Endothelial cell (in vitro differentiated cells): ENCODE measurements around the gene S100A7. TPM values are rescaled to one million over a fixed set of nuclear protein-coding genes. Genes with fewer than 3 reads are reported as not detected.

ENCODE experiments used
- DNase-seq: peaks from one replicate; pipeline ENCODE4 v3.0.0; 2021; ENCODE audit warnings: low spot score
- H3K27ac Mint-ChIP-seq: one replicate; pipeline ENCODE4 v1.8.0; 2021; ENCODE audit warnings: mixed read lengths, inconsistent platforms; ENCODE audit not compliant: unreplicated experiment
- H3K27me3 Mint-ChIP-seq: one replicate; pipeline ENCODE4 v1.8.0; 2021; ENCODE audit warnings: mild to moderate bottlenecking, moderate library complexity, mixed read lengths, inconsistent platforms; ENCODE audit not compliant: unreplicated experiment
- H3K36me3 Mint-ChIP-seq: one replicate; pipeline ENCODE4 v1.8.0; 2021; ENCODE audit warnings: mild to moderate bottlenecking, low read depth, mixed read lengths, inconsistent platforms; ENCODE audit not compliant: unreplicated experiment
- H3K4me1 Mint-ChIP-seq: one replicate; pipeline ENCODE4 v1.8.0; 2021; ENCODE audit warnings: mild to moderate bottlenecking, mixed read lengths, inconsistent platforms; ENCODE audit not compliant: unreplicated experiment
- H3K4me3 Mint-ChIP-seq: one replicate; pipeline ENCODE4 v1.8.0; 2021; ENCODE audit warnings: mild to moderate bottlenecking, mixed read lengths, inconsistent platforms; ENCODE audit not compliant: unreplicated experiment
- H3K9me3 Mint-ChIP-seq: one replicate; pipeline ENCODE4 v1.8.0; 2021; ENCODE audit warnings: mixed read lengths, inconsistent platforms; ENCODE audit not compliant: unreplicated experiment
- total RNA-seq: library from RNA; stranded (reverse); fragmentation: NEBNext Ultra II Directional; extraction: Animal tissue kit (Norgen Biotek cat#: 25700); gene quantifications from one replicate; pipeline ENCODE4 v1.2.1, GENCODE V29; 2021; ENCODE audit not compliant: unreplicated experiment
- TF ChIP-seq, protein P1 (sequence below): fragments of 200-600 bp; sonication (generic); IDR thresholded peaks from one replicate; pipeline ENCODE4 v1.5.0; 2021; ENCODE audit warnings: antibody characterized with exemption; ENCODE audit not compliant: unreplicated experiment

S100A7 gene
- total RNA-seq, 1 donor from 2014 or later: not detected

DNA sequence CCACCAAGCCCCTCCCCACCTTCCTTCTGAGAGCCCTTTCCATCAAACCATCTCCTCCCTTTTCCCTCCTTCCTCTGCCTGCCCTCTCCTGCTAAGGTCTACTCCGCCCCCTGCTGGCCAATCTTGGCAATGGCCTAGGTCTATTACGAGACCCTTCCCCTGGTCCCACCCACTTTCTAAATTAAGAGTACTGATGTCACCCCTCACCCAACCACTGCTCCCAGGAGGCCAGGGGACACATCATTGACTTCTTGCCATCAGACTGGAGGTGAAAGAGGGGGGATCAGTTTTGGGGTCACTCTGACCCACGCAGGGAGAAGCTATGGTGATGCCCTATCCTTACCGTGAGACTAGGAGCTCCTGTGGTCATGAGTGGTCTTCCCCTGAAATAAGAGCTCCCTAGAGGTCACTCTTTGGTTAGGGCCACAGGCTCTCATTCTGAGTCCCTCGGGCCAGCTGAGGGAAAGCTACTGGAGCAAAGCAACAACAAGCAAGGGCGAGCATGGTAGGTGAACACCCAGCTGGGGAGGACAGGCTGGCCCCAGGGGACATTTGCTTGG is 34.6 kb upstream of the S100A7 start:
- no peak overlapping the region for H3K27ac Mint-ChIP-seq
- H3K4me3 Mint-ChIP-seq: no peak overlapping the region
- peaks cover 3% of the 10 kb centered on the region for H3K4me1 Mint-ChIP-seq
- TF ChIP-seq, protein P1, sequence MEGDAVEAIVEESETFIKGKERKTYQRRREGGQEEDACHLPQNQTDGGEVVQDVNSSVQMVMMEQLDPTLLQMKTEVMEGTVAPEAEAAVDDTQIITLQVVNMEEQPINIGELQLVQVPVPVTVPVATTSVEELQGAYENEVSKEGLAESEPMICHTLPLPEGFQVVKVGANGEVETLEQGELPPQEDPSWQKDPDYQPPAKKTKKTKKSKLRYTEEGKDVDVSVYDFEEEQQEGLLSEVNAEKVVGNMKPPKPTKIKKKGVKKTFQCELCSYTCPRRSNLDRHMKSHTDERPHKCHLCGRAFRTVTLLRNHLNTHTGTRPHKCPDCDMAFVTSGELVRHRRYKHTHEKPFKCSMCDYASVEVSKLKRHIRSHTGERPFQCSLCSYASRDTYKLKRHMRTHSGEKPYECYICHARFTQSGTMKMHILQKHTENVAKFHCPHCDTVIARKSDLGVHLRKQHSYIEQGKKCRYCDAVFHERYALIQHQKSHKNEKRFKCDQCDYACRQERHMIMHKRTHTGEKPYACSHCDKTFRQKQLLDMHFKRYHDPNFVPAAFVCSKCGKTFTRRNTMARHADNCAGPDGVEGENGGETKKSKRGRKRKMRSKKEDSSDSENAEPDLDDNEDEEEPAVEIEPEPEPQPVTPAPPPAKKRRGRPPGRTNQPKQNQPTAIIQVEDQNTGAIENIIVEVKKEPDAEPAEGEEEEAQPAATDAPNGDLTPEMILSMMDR: peak; percentile 92
- H3K9me3 Mint-ChIP-seq: no peaks in the 10 kb centered on the region
- no peaks in the 10 kb centered on the region for H3K36me3 Mint-ChIP-seq
- peaks cover 2% of the 10 kb centered on the region for H3K27me3 Mint-ChIP-seq
- peak; percentile 94 for DNase-seq

DNA sequence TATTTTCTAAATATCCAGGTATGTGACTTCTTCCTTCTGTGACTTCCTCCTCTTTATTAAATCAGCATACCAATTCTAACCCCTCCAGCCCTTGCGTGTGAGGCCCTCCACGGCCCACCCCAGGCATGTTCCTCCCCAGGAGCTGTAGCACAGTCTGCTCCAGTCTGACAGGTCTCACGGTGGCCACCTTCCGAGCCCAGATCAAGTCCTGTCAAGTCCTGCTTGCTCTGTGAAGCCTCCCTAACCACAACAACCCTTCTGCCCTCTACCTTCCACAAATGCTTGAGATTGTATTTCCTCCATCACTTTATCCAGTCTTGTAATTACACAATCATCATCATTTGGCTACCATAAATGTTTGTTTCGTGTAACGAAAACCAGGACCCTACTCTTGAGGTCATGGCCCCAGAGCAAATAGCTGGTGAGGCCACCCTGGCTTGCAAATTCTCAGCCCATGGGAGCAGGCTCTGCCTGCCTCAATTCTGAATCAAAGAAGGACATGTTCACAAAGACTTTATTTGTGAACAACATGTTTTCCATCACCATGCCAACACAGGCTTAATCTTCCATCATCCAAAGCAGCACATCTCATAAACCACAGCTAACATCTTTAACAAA is 33.0 kb upstream of the S100A7 start:
- no peak for DNase-seq
- Mint-ChIP-seq H3K4me1 (peaks cover 3% of the 10 kb centered on the region), H3K36me3 (no peaks in the 10 kb centered on the region), H3K4me3 (no peak overlapping the region), H3K27me3 (peaks cover 5% of the 10 kb centered on the region), H3K9me3 (no peaks in the 10 kb centered on the region), H3K27ac (no peak overlapping the region)
- TF ChIP-seq, protein P1: no peak

DNA sequence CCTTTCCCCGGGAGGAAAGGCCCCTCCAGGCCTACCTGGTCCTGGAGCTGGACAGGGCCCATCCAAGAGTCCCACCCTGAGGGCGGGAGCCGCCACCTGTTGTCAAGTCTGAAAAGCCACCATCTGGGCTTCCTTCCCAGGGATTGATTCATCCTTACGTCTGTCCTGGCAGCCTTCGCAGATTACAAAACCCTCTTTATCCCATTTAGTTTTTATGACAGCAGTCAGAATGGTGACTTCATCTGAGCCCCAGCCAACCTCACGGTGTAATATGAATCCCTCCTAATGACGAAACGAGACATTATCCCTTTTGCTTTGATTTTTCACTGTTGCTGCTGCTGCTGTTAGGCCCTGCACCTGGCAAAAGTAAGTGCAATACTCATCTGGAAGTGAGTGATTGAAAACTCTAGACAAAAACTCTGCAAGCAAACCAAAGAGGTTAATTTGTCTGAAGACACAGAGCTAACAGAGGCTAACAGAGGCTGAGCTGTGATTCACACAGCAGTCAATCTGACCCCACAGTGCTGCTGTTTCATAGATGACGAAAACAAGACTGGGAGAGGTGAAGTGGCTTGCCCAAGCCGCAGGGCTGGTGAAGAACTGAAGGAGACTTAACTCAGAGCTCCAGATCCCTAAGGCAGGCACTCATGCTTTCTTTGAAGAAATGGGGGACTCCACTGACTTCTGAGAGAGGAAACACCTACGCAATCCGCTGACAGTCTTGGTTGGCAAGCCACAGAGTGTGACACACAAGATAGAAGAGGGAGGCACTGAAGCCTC is 30.0 kb upstream of the S100A7 start:
- Mint-ChIP-seq H3K36me3 (no peaks in the 10 kb centered on the region), H3K4me1 (no peaks in the 10 kb centered on the region), H3K4me3 (no peak overlapping the region), H3K9me3 (no peaks in the 10 kb centered on the region), H3K27ac (no peak overlapping the region), H3K27me3 (peaks cover 8% of the 10 kb centered on the region)
- DNase-seq: no peak
- TF ChIP-seq, protein P1: no peak

DNA sequence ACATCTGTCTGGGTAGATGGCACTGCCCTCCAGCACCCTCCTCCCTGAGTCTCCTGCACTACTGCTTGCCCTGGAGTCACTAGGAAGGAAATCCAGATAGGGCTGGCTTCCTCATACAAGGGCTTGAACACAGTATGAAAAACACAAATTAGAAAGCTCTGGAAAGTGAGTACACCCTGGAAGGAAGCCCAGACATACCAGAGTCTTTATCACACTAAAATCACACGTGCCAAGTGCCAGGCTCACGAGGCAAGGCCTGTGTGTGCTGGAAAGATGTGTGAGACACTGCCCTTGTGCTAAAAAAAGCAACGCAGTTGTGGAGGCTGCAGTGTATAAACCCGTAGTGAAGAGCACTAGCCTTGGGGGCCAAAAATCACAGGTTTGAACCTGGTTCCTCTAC is 28.3 kb upstream of the S100A7 start:
- Mint-ChIP-seq H3K4me3 (no peak overlapping the region), H3K27ac (no peak overlapping the region), H3K4me1 (no peaks in the 10 kb centered on the region), H3K27me3 (peaks cover 8% of the 10 kb centered on the region), H3K9me3 (no peaks in the 10 kb centered on the region), H3K36me3 (no peaks in the 10 kb centered on the region)
- TF ChIP-seq, protein P1: no peak
- DNase-seq: no peak

DNA sequence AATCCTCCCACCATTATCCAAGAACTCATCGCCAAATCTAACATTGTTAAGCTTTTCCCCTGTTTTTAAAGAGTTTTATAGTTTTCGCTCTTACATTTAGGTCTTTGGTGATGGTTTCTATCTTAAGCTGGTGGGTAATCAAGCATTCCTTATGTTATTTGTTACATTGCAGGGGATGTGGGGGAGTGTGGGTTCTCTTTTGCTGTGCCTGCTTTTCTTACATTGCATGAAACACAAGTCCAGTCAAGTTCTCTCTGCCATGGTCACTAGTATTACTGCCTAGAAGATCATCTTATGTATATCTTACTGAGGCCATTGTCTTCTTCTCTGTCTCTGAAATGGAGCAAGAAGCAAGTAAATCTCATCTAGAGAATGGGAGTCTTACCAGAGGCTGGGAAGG is 27.3 kb upstream of the S100A7 start:
- Mint-ChIP-seq H3K27ac (no peak overlapping the region), H3K27me3 (peaks cover 9% of the 10 kb centered on the region), H3K4me3 (no peak overlapping the region), H3K4me1 (no peaks in the 10 kb centered on the region), H3K36me3 (no peaks in the 10 kb centered on the region), H3K9me3 (no peaks in the 10 kb centered on the region)
- no peak for DNase-seq
- TF ChIP-seq, protein P1: no peak
